GM12878 (cell line): ENCODE data around the gene HSD11B1. TPM values are rescaled to one million over a fixed set of nuclear protein-coding genes. Genes with fewer than 3 reads are reported as not detected.

Experiments used
- ATF2 ChIP-seq: IDR thresholded peaks from 2 replicates; pipeline ENCODE4 v1.6.1; 2012; ENCODE audit warnings: low read length, inconsistent platforms
- BHLHE40 ChIP-seq, 2 experiments: fragments of 450-650 bp in 1 of 2; IDR thresholded peaks; 2 replicates each; pipeline ENCODE4 v1.6.1; 2011 to 2017; ENCODE audit warnings: low read depth in 2 of 2, borderline replicate concordance in 1 of 2, improper control_type of control experiment in 1 of 2, low read length in 1 of 2, mild to moderate bottlenecking in 1 of 2
- CHD4 ChIP-seq: fragments of 200-600 bp; sonication (generic); IDR thresholded peaks from 2 replicates; pipeline ENCODE4 v1.6.1; 2016; ENCODE audit warnings: mild to moderate bottlenecking
- E2F8 ChIP-seq: fragments of 450-650 bp; IDR thresholded peaks from 2 replicates; pipeline ENCODE4 v1.6.1; 2018; ENCODE audit warnings: mild to moderate bottlenecking, low read depth, moderate library complexity; ENCODE audit not compliant: partially characterized antibody
- GATAD2B ChIP-seq: fragments of 450-650 bp; conservative IDR thresholded peaks from 2 replicates; pipeline ENCODE4 v1.6.1; 2017; ENCODE audit warnings: low read depth, mild to moderate bottlenecking, moderate library complexity
- HDGF ChIP-seq: fragments of 450-650 bp; IDR thresholded peaks from 2 replicates; pipeline ENCODE4 v1.6.1; 2016; ENCODE audit warnings: antibody characterized with exemption
- MLLT1 ChIP-seq: fragments of 450-650 bp; IDR thresholded peaks from 2 replicates; pipeline ENCODE4 v1.6.1; 2016; ENCODE audit warnings: mild to moderate bottlenecking
- RAD21 ChIP-seq: IDR thresholded peaks from 2 replicates; pipeline ENCODE4 v1.6.1; 2011; ENCODE audit warnings: mild to moderate bottlenecking, low read depth, low read length, moderate library complexity; ENCODE audit not compliant: insufficient read depth
- REST ChIP-seq: IDR thresholded peaks from 2 replicates; pipeline ENCODE4 v1.6.1; 2012; ENCODE audit warnings: mild to moderate bottlenecking, low read depth, low read length
- STAT1 ChIP-seq: fragments of 450-650 bp; conservative IDR thresholded peaks from 2 replicates; pipeline ENCODE4 v1.6.1; 2014; ENCODE audit warnings: antibody characterized with exemption, mild to moderate bottlenecking
- TAF1 ChIP-seq: IDR thresholded peaks from 2 replicates; pipeline ENCODE4 v1.6.1; 2011; ENCODE audit warnings: mild to moderate bottlenecking, low read depth, low read length, borderline replicate concordance
- WRNIP1 ChIP-seq: IDR thresholded peaks from 2 replicates; pipeline ENCODE4 v1.6.1; 2011; ENCODE audit warnings: low read depth, low read length, improper control_type of control experiment, borderline replicate concordance
- ZNF592 ChIP-seq: fragments of 450-650 bp; IDR thresholded peaks from 2 replicates; pipeline ENCODE4 v1.6.1; 2017; ENCODE audit warnings: mild to moderate bottlenecking, moderate library complexity
- ZSCAN29 ChIP-seq: fragments of 450-650 bp; IDR thresholded peaks from 2 replicates; pipeline ENCODE4 v1.6.1; 2017; ENCODE audit warnings: mild to moderate bottlenecking, moderate library complexity
- polyA plus RNA-seq, 11 experiments: library from polyadenylated mRNA; depleted of rRNA in 4 of 11; unstranded in 6 of 11; stranded (reverse) in 5 of 11; fragments of >200 nt; fragmentation: Nextera tagmentation in 4 of 11; fragmentation: Illumina TruSeq in 1 of 11; extraction: Ambion mirVana in 4 of 11; extraction: Trizol in 1 of 11; gene quantifications; 1 replicate in 1 of 11; 2 replicates in 10 of 11; pipeline versions ENCODE4 v1.2.1 to v1.2.3, GENCODE V29; 2011 to 2016; ENCODE audit warnings: inconsistent platforms in 2 of 11, missing spikeins in 2 of 11, low read depth in 1 of 11
- total RNA-seq, 4 experiments: library from RNA; depleted of rRNA in 3 of 4; stranded (reverse); fragments of >200 nt in 3 of 4; fragmentation: Illumina TruSeq in 1 of 4; extraction: Trizol in 1 of 4; gene quantifications; 2 replicates each; pipeline versions ENCODE4 v1.2.1 to v1.2.3, GENCODE V29; 2013 to 2021

HSD11B1 gene
- total and polyA plus RNA-seq, 10 of the 15 experiments (the other 5 are each of a cell fraction or from before 2014, with no cell fraction given) = 0.04 to 0.27 (median 0.15) TPM; not detected in 7

- TF ChIP-seq E2F8 (no peak), STAT1 (no peak), HDGF (no peak), RAD21 (no peak), WRNIP1 (no peak), CHD4 (no peak), ZNF592 (no peak), REST (no peak), ATF2 (no peak), MLLT1 (no peak; the same call in 1 of the 2 replicates), GATAD2B (no peak), ZSCAN29 (no peak), BHLHE40 (IDR thresholded peaks at IDR 0.05; ENCODE audit: borderline replicate concordance in 1 of 2, low read depth in 2 of 2, low read length in 1 of 2) (peak; percentile 30 to 34; a peak in 1 of 4 replicates), TAF1 (no peak)
These were observed 52.2 kb downstream of the HSD11B1 start (continued) for GRCh38 chr1:209756615-209757445.
